ENCODE measurements around the gene RCAN3.

DNA sequence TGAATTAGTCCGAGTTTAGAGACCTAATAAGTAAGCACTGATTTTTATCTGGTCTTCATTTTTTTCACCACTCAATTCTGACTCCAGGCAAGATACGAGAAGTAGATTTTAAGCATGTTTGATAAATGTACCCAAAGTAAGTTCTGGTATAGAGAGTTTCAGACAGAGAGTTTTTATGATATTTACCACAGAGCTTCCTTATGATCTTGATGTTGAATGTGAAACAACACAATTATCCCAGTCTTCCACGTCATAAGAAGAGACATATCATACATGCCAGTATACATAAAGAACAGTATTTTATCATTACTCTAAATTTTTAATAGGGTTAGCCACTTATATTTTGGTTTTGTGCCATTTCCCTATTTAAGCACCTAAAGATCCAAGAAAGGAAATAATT, 45.4 kb downstream of the RCAN3 start:
- TF ChIP-seq EZH2 (IDR thresholded peaks at IDR 0.05; ENCODE audit: low read length, unreplicated experiment) = no peak
- TF ChIP-seq, protein P1, sequence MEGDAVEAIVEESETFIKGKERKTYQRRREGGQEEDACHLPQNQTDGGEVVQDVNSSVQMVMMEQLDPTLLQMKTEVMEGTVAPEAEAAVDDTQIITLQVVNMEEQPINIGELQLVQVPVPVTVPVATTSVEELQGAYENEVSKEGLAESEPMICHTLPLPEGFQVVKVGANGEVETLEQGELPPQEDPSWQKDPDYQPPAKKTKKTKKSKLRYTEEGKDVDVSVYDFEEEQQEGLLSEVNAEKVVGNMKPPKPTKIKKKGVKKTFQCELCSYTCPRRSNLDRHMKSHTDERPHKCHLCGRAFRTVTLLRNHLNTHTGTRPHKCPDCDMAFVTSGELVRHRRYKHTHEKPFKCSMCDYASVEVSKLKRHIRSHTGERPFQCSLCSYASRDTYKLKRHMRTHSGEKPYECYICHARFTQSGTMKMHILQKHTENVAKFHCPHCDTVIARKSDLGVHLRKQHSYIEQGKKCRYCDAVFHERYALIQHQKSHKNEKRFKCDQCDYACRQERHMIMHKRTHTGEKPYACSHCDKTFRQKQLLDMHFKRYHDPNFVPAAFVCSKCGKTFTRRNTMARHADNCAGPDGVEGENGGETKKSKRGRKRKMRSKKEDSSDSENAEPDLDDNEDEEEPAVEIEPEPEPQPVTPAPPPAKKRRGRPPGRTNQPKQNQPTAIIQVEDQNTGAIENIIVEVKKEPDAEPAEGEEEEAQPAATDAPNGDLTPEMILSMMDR (conservative IDR thresholded peaks at IDR 0.05; ENCODE audit: low read depth, low read length) = no peak

Measured in PC-3 (cell line).